Panc1 (cell line): ENCODE measurements around the gene FAM83C. TPM values are rescaled to one million over a fixed set of nuclear protein-coding genes. Genes with fewer than 3 reads are reported as not detected.
A peak's percentile ranks its signal among the peaks of the same experiment; 100 is the strongest.

Source experiments
- ATAC-seq: fragments of 200-7000 bp; cut with Tn5 transposase; 2 replicates; pipeline ENCODE4 v1.9.1; 2020; ENCODE audit warnings: mild to moderate bottlenecking, moderate library complexity
- BruUV-seq: library from RNA; stranded (reverse); fragments of 400-500 nt; replicated peaks from 2 replicates; lab custom pipeline; 2021; lab: Mats Ljungman, UMichigan
- CTCF ChIA-PET: fragments of 300-600 bp; sonication (Branson Sonifier 250); formaldehyde crosslinking; loops from one replicate; lab custom pipeline; 2022; ENCODE audit warnings: antibody characterized with exemption; lab: Charles Lee
- POLR2A ChIA-PET: fragments of 300-600 bp; sonication (Branson Sonifier 250); formaldehyde crosslinking; loops from one replicate; lab custom pipeline; 2022; ENCODE audit warnings: antibody characterized with exemption; lab: Charles Lee
- DNase-seq: peaks from one replicate; pipeline ENCODE4 v3.0.0-alpha.2; 2010; ENCODE audit warnings: low read depth, low spot score
- H3K27ac ChIP-seq: 2 replicates; pipeline ENCODE4 v1.5.1; 2011; ENCODE audit warnings: mild to moderate bottlenecking, low read length, inconsistent platforms
- H3K27me3 ChIP-seq: fragments of 200-500 bp; sonication (Bioruptor generic); 2 replicates; pipeline ENCODE4 v1.6.0; 2014; ENCODE audit warnings: low read length, inconsistent platforms; ENCODE audit not compliant: control insufficient read depth, insufficient read depth
- H3K36me3 ChIP-seq: fragments of 200-500 bp; sonication (Bioruptor generic); 2 replicates; pipeline ENCODE4 v1.5.1; 2014; ENCODE audit warnings: inconsistent platforms, mild to moderate bottlenecking, low read length, moderate library complexity; ENCODE audit not compliant: control insufficient read depth, insufficient read depth
- H3K4me1 ChIP-seq: 2 replicates; pipeline ENCODE4 v1.5.1; 2011; ENCODE audit warnings: inconsistent platforms, mild to moderate bottlenecking, low read length, moderate library complexity; ENCODE audit not compliant: control insufficient read depth, insufficient read depth
- H3K4me3 ChIP-seq, 2 experiments: 2 replicates each; pipeline ENCODE4 v1.5.1; 2011 to 2012; ENCODE audit warnings: low read depth in 2 of 2, low read length in 2 of 2, mild to moderate bottlenecking in 2 of 2, inconsistent platforms in 1 of 2, moderate library complexity in 1 of 2
- H3K9me3 ChIP-seq: fragments of 200-500 bp; sonication (Bioruptor generic); 2 replicates; pipeline ENCODE4 v1.5.1; 2014; ENCODE audit warnings: low read depth, mild to moderate bottlenecking, inconsistent platforms, low read length, moderate library complexity; ENCODE audit not compliant: control insufficient read depth, insufficient read depth
- CTCF ChIP-seq: fragments of 450-650 bp; IDR thresholded peaks from 2 replicates; pipeline ENCODE4 v1.5.1; 2017; ENCODE audit warnings: mild to moderate bottlenecking
- REST ChIP-seq, 2 experiments: IDR thresholded peaks; 2 replicates each; pipeline ENCODE4 v1.6.1; 2011 to 2012; ENCODE audit warnings: low read depth in 2 of 2, control low read depth in 1 of 2, low read length in 1 of 2, mild to moderate bottlenecking in 1 of 2, moderate library complexity in 1 of 2; ENCODE audit not compliant: insufficient read depth in 1 of 2
- SIN3A ChIP-seq: IDR thresholded peaks from 2 replicates; pipeline ENCODE4 v1.6.1; 2012; ENCODE audit warnings: low read depth, mild to moderate bottlenecking, low read length, moderate library complexity, borderline replicate concordance; ENCODE audit not compliant: insufficient read depth
- TCF7L2 ChIP-seq: IDR thresholded peaks from 2 replicates; pipeline ENCODE4 v1.6.1; 2011; ENCODE audit warnings: mild to moderate bottlenecking, low read depth, low read length, inconsistent platforms
- in situ Hi-C: cut with HindIII; loops from 2 replicates; pipeline ENCODE4 v1.10.0; 2016; ENCODE audit warnings: low sequenced_read_pairs, low pct_unique_long_range_greater_than_20kb
- intact Hi-C: fragments of 100-400 bp; cut with micrococcal nuclease; formaldehyde crosslinking; loops from one replicate; pipeline ENCODE4 v1.10.0; 2022; ENCODE audit not compliant: unreplicated experiment
- total RNA-seq: library from RNA; stranded (reverse); gene quantifications from one replicate; pipeline ENCODE4 v1.2.1, GENCODE V29; 2021; ENCODE audit not compliant: unreplicated experiment

The FAM83C gene
- total RNA-seq, 1 experiment from 2014 or later, result not detected

- in situ Hi-C loops, result no loop called here
Measured at GRCh38 chr20:35328095-35328685, 36.0 kb upstream of the FAM83C start.

More at GRCh38 chr20:35328095-35328685, 36.0 kb upstream of the FAM83C start:
- Histone ChIP-seq H3K4me1 (peaks cover 34% of the 10 kb centered on the region), H3K4me3 (no peak overlapping the region), H3K36me3 (no peaks in the 10 kb centered on the region), H3K9me3 (no peaks in the 10 kb centered on the region), H3K27ac (peak overlapping the region; percentile 58), H3K27me3 (no peaks in the 10 kb centered on the region)
- intact Hi-C loops, result no loop called here
- POLR2A ChIA-PET, result no interaction called here
- ATAC-seq (no peak), DNase-seq (no peak)
- CTCF ChIA-PET, result no interaction called here
- no TSS peak for BruUV-seq
- TF ChIP-seq TCF7L2 (no peak), CTCF (no peak), REST (IDR thresholded peaks at IDR 0.05; ENCODE audit: insufficient read depth in 1 of 2, low read depth in 2 of 2, low read length in 1 of 2) (no peak), SIN3A (no peak)
